H9 (cell line): Measurements from ENCODE around the gene NIN. TPM values are rescaled to one million over a fixed set of nuclear protein-coding genes. Genes with fewer than 3 reads are reported as not detected.

Experiments
- DNase-seq: peaks from one replicate; pipeline ENCODE4 v3.0.0-alpha.2; 2017
- H2AFZ ChIP-seq: one replicate; pipeline ENCODE4 v1.6.1; 2013; ENCODE audit warnings: mild to moderate bottlenecking, low read length, control low read depth, moderate library complexity
- H2AK5ac ChIP-seq: 2 replicates; pipeline ENCODE4 v1.6.1; 2013; ENCODE audit warnings: low read length, control low read depth, mixed read lengths; ENCODE audit not compliant: insufficient read length
- H2BK120ac ChIP-seq: one replicate; pipeline ENCODE4 v1.6.1; 2013; ENCODE audit warnings: low read depth, mild to moderate bottlenecking, low read length, control low read depth, inconsistent platforms; ENCODE audit not compliant: poor library complexity, severe bottlenecking
- H2BK12ac ChIP-seq: 2 replicates; pipeline ENCODE4 v1.6.1; 2013; ENCODE audit warnings: low read length, control low read depth, mixed read lengths, low read depth; ENCODE audit not compliant: insufficient read length
- H2BK15ac ChIP-seq: 2 replicates; pipeline ENCODE4 v1.6.1; 2013; ENCODE audit warnings: low read depth, low read length, control low read depth
- H2BK20ac ChIP-seq: one replicate; pipeline ENCODE4 v1.6.1; 2013; ENCODE audit warnings: low read depth, mild to moderate bottlenecking, low read length, control low read depth, inconsistent platforms; ENCODE audit not compliant: poor library complexity, severe bottlenecking
- H2BK5ac ChIP-seq: 2 replicates; pipeline ENCODE4 v1.6.1; 2013; ENCODE audit warnings: low read length, control low read depth, mixed read lengths; ENCODE audit not compliant: insufficient read length
- H3K14ac ChIP-seq: 2 replicates; pipeline ENCODE4 v1.6.1; 2013; ENCODE audit warnings: low read length, control low read depth; ENCODE audit not compliant: insufficient read depth
- H3K18ac ChIP-seq: 2 replicates; pipeline ENCODE4 v1.6.1; 2013; ENCODE audit warnings: low read depth, mild to moderate bottlenecking, mixed read lengths, low read length, control low read depth; ENCODE audit not compliant: insufficient read length
- H3K23ac ChIP-seq: 2 replicates; pipeline ENCODE4 v1.6.1; 2013; ENCODE audit warnings: low read length, control low read depth, mixed read lengths, low read depth; ENCODE audit not compliant: insufficient read length
- H3K23me2 ChIP-seq: 2 replicates; pipeline ENCODE4 v1.6.1; 2013; ENCODE audit warnings: low read depth, mild to moderate bottlenecking, mixed read lengths, low read length, control low read depth; ENCODE audit not compliant: insufficient read length, poor library complexity, severe bottlenecking
- H3K27ac ChIP-seq: 2 replicates; pipeline ENCODE4 v1.5.1; 2013; ENCODE audit warnings: low read length, control low read depth, mixed read lengths, low read depth; ENCODE audit not compliant: insufficient read length
- H3K27me3 ChIP-seq: 2 replicates; pipeline ENCODE4 v1.6.1; 2013; ENCODE audit warnings: low read length, control low read depth, inconsistent platforms; ENCODE audit not compliant: insufficient read depth
- H3K4ac ChIP-seq: 2 replicates; pipeline ENCODE4 v1.6.1; 2013; ENCODE audit warnings: low read depth, mild to moderate bottlenecking, control low read depth, inconsistent platforms, low read length, moderate library complexity
- H3K4me1 ChIP-seq: 2 replicates; pipeline ENCODE4 v1.6.1; 2013; ENCODE audit warnings: low read length, control low read depth, inconsistent platforms; ENCODE audit not compliant: insufficient read depth
- H3K4me2 ChIP-seq: 2 replicates; pipeline ENCODE4 v1.6.1; 2013; ENCODE audit warnings: low read length, control low read depth, mixed read lengths; ENCODE audit not compliant: insufficient read length, insufficient read depth
- H3K56ac ChIP-seq: 2 replicates; pipeline ENCODE4 v1.6.1; 2013; ENCODE audit warnings: low read depth, mild to moderate bottlenecking, mixed read lengths, low read length, control low read depth; ENCODE audit not compliant: insufficient read length
- H3K79me1 ChIP-seq: 2 replicates; pipeline ENCODE4 v1.6.1; 2013; ENCODE audit warnings: low read depth, mild to moderate bottlenecking, moderate library complexity, low read length, control low read depth, inconsistent platforms; ENCODE audit not compliant: insufficient read depth, poor library complexity, severe bottlenecking
- H3K79me2 ChIP-seq: 2 replicates; pipeline ENCODE4 v1.6.1; 2013; ENCODE audit warnings: low read length, control low read depth, inconsistent platforms; ENCODE audit not compliant: insufficient read depth
- H3K9ac ChIP-seq: 2 replicates; pipeline ENCODE4 v1.6.1; 2013; ENCODE audit warnings: low read length, control low read depth, mixed read lengths; ENCODE audit not compliant: insufficient read length; ENCODE audit errors: extremely low read depth
- H3K9me3 ChIP-seq: one replicate; pipeline ENCODE4 v1.6.1; 2013; ENCODE audit warnings: low read depth, low read length, inconsistent platforms; ENCODE audit not compliant: control insufficient read depth
- H3T11ph ChIP-seq: one replicate; pipeline ENCODE4 v1.6.1; 2013; ENCODE audit warnings: mild to moderate bottlenecking, low read length, control low read depth, inconsistent platforms
- H4K20me1 ChIP-seq: one replicate; pipeline ENCODE4 v1.6.1; 2013; ENCODE audit not compliant: control insufficient read depth, insufficient read length, insufficient read depth
- H4K5ac ChIP-seq: 2 replicates; pipeline ENCODE4 v1.6.1; 2013; ENCODE audit warnings: low read depth, mild to moderate bottlenecking, mixed read lengths, low read length, control low read depth; ENCODE audit not compliant: insufficient read length
- H4K8ac ChIP-seq: replicated peaks from 2 replicates; pipeline ENCODE4 v1.6.1; 2013; ENCODE audit warnings: low read length, control low read depth, mixed read lengths, low read depth; ENCODE audit not compliant: insufficient read length
- H4K91ac ChIP-seq: 2 replicates; pipeline ENCODE4 v1.6.1; 2013; ENCODE audit warnings: low read depth, mild to moderate bottlenecking, moderate library complexity, mixed read lengths, low read length, control low read depth; ENCODE audit not compliant: insufficient read length
- H3K27ac Mint-ChIP-seq, 3 experiments: 2 replicates in 2 of 3; 3 replicates in 1 of 3; pipeline ENCODE4 v1.8.0; 2020 to 2021; ENCODE audit warnings: mixed read lengths in 3 of 3, mild to moderate bottlenecking in 1 of 3, moderate library complexity in 1 of 3
- H3K27me3 Mint-ChIP-seq: 2 replicates; pipeline ENCODE4 v1.8.0; 2021; ENCODE audit warnings: low read depth, mild to moderate bottlenecking, moderate library complexity, mixed read lengths
- H3K36me3 Mint-ChIP-seq, 3 experiments: 2 replicates in 2 of 3; 3 replicates in 1 of 3; pipeline ENCODE4 v1.8.0; 2020 to 2021; ENCODE audit warnings: low read depth in 3 of 3, mixed read lengths in 3 of 3; ENCODE audit not compliant: insufficient read depth in 1 of 3
- H3K4me1 Mint-ChIP-seq, 2 experiments: 2 replicates each; pipeline ENCODE4 v1.8.0; 2020; ENCODE audit warnings: mixed read lengths in 2 of 2
- H3K4me3 Mint-ChIP-seq, 2 experiments: 2 replicates in 1 of 2; 3 replicates in 1 of 2; pipeline ENCODE4 v1.8.0; 2020 to 2021; ENCODE audit warnings: mild to moderate bottlenecking in 2 of 2, mixed read lengths in 2 of 2, moderate library complexity in 1 of 2
- H3K9me3 Mint-ChIP-seq, 2 experiments: 2 replicates in 1 of 2; 3 replicates in 1 of 2; pipeline ENCODE4 v1.8.0; 2020; ENCODE audit warnings: mild to moderate bottlenecking in 2 of 2, mixed read lengths in 2 of 2, moderate library complexity in 1 of 2
- WGBS: extraction: QIAGEN DNeasy Blood & Tissue Kit; methylation state at CpG from one replicate; pipeline ENCODE4 v1.1.7; 2013; ENCODE audit warnings: missing lambda C conversion rate, low lambda C conversion rate, mixed read lengths; ENCODE audit not compliant: insufficient read length; ENCODE audit errors: extremely low coverage; 5-methylcytosine and 5-hydroxymethylcytosine counted together
- total RNA-seq: library from RNA; stranded (reverse); gene quantifications from 2 replicates; pipeline ENCODE4 v1.2.1, GENCODE V29; 2021
- TF ChIP-seq, protein P1 (sequence below): fragments of 200-600 bp; sonication (generic); conservative IDR thresholded peaks from 3 replicates; pipeline ENCODE4 v1.8.0; 2021; ENCODE audit warnings: antibody characterized with exemption, mild to moderate bottlenecking

Gene NIN
- total RNA-seq, 1 experiment from 2014 or later: 18.4 TPM

DNA sequence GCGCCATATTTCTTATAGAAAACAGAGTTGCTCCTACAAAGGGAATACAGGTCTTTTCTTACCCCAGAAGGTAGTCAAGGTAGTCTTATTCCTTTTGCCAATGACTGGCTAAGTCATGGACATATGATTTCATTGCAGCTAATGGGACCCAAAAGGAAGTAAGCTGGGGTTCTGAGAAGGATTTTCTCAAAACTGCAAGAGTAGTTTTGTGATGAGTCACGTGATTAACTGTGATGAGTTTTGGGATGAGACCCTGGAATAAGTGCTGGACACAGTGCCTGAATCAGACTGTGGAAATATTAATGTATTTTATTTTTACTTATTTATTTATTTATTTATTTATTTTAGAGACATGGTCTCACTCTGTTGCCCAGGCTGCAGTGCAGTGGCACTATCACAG lies 13.4 kb upstream of the NIN start:
- Mint-ChIP-seq H3K9me3 (no peaks in the 10 kb centered on the region), H3K27me3 (peaks cover 6% of the 10 kb centered on the region), H3K27ac (no peak overlapping the region), H3K36me3 (peaks cover 0 to 4% (median 0%) of the 10 kb centered on the region in 3 experiments; a peak in 1 of 7 replicates), H3K4me3 (no peak overlapping the region), H3K4me1 (peaks cover 0 to 5% of the 10 kb centered on the region in 2 experiments; a peak in 2 of 4 replicates)
- H3K14ac ChIP-seq: no peak overlapping the region
- H3K9me3 ChIP-seq: no peaks in the 10 kb centered on the region
- H2BK120ac ChIP-seq: no peak overlapping the region
- no peak overlapping the region for H2AFZ ChIP-seq
- no peaks in the 10 kb centered on the region for H3K27me3 ChIP-seq
- H3K56ac ChIP-seq: no peak overlapping the region
- no peak overlapping the region for H4K8ac ChIP-seq
- H4K91ac ChIP-seq: no peak overlapping the region
- H3K27ac ChIP-seq: no peak overlapping the region
- no peaks in the 10 kb centered on the region for H4K20me1 ChIP-seq
- no peak overlapping the region for H2BK5ac ChIP-seq
- no peak overlapping the region for H2BK20ac ChIP-seq
- H3K23ac ChIP-seq: no peak overlapping the region
- no peaks in the 10 kb centered on the region for H3K79me1 ChIP-seq
- no peak overlapping the region for H2BK15ac ChIP-seq
- no peak overlapping the region for H4K5ac ChIP-seq
- no peak overlapping the region for H2AK5ac ChIP-seq
- DNase-seq: no peak
- H3K9ac ChIP-seq: no peak overlapping the region
- no CpG with 5 or more reads among the region's 2 CpGs for WGBS
- H3K79me2 ChIP-seq: no peaks in the 10 kb centered on the region
- H3T11ph ChIP-seq: no peak overlapping the region
- no peaks in the 10 kb centered on the region for H3K4me1 ChIP-seq
- H2BK12ac ChIP-seq: no peak overlapping the region
- TF ChIP-seq, protein P1, sequence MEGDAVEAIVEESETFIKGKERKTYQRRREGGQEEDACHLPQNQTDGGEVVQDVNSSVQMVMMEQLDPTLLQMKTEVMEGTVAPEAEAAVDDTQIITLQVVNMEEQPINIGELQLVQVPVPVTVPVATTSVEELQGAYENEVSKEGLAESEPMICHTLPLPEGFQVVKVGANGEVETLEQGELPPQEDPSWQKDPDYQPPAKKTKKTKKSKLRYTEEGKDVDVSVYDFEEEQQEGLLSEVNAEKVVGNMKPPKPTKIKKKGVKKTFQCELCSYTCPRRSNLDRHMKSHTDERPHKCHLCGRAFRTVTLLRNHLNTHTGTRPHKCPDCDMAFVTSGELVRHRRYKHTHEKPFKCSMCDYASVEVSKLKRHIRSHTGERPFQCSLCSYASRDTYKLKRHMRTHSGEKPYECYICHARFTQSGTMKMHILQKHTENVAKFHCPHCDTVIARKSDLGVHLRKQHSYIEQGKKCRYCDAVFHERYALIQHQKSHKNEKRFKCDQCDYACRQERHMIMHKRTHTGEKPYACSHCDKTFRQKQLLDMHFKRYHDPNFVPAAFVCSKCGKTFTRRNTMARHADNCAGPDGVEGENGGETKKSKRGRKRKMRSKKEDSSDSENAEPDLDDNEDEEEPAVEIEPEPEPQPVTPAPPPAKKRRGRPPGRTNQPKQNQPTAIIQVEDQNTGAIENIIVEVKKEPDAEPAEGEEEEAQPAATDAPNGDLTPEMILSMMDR: no peak
- H3K18ac ChIP-seq: no peak overlapping the region
- no peaks in the 10 kb centered on the region for H3K23me2 ChIP-seq
- no peak overlapping the region for H3K4me2 ChIP-seq
- H3K4ac ChIP-seq: no peak overlapping the region
